GM19463 (cell line): ENCODE results near the gene CLSTN1.
A peak's percentile ranks its signal among the peaks of the same experiment; 100 is the strongest.

Source experiments
- ATAC-seq: cut with Tn5 transposase; IDR thresholded peaks from one replicate; pipeline ENCODE4 v1.9.1; 2021; ENCODE audit warnings: mild to moderate bottlenecking, moderate library complexity; ENCODE audit not compliant: unreplicated experiment

CLSTN1 gene

DNA sequence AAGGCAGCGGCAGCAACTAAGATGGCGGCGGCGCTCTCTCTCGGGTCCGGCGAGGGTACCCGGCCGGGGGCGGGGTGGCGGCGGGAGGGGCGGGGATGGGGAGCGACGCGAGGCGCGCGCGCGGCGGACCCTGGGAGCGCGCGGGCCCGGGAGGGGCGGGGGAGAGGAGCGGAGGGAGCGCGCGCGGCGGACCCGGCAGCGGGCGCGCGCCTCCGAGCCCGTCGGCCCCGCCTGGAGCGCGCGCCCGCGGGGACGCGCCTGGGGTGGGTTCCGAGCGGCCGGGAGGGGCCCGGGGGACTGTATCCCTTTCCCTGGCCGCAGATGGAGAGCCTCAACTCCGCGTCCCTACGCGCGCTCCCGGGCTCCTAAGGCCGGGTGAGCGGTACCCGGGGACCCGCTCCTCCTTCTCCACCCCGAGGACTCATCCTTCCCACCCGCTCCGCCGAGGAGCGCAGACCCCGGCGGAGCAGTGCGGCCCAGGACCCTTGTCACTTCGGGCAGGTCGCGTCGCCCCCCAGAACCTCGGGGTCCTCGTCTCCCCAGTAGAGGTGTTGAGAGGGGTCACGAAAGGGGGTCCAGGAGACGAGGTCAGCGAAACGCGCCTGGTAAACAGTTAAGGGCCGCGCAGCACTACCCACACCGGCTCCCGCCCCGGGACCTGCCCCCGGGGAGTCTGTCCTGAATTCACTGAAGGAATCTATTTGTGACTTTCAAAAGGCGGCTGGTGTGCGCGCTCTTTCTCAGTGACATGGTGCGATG, at the start of gene CLSTN1:
CLSTN1 (minus strand) TSS at position 23 of the 759 bp plus-strand sequence. CDS start 232 bp downstream, outside the sequence.
- peak; percentile 53 for ATAC-seq

DNA sequence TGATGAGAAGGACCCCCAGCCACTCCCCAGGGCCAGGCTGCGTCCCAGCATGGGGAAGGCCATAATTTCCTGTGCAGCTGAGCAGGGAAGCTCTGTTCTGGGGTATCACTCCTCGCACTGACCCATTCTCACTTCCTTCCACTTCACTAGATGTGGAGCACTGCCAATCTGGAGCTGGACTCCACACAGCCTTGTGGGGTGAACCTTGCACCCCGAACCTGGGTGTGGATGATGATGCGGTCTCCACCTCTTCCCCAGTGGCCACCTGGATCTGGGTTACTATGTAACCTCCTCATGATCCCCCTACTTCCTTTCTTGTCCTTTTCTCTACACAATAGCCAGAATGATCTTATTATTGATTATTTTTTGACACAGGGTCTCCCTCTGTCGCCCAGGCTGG, 49.6 kb upstream of the CLSTN1 start:
- ATAC-seq: no peak

DNA sequence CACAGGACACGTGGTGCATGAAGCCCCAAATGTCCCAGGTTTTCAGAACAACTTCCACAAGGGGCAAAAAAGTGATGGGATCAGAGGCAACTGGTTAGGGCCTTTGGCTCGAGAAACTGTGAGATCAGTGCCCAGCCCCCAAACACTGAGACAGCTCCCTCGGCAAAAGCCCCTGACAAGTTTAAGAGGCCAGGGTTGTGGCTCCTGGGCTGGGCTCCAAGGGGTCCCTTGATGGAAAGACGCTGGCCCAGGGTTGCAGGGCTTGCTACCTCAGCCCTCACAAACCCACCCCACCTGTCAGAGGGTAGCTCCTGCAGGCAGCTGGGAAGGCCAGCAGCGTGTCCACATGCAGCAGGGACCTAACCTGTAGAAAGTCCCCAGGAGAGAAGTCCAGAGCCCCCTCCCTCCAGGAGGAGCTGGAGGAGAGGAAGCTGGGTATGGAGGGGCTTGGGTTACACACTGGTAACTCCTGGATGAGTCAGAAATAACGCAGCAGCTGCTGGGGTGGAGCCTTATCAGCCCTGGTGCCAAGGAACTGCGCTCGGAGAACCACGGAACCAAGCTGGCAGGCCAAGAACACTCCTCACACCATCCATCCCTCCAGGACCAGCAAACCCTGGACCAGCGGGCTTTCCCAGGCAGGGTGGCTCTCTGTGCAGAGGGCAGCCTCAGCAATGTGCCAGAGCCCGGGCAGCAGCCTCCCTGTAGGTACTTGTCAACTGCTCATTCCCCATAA, 48.8 kb upstream of the CLSTN1 start:
- ATAC-seq: no peak

DNA sequence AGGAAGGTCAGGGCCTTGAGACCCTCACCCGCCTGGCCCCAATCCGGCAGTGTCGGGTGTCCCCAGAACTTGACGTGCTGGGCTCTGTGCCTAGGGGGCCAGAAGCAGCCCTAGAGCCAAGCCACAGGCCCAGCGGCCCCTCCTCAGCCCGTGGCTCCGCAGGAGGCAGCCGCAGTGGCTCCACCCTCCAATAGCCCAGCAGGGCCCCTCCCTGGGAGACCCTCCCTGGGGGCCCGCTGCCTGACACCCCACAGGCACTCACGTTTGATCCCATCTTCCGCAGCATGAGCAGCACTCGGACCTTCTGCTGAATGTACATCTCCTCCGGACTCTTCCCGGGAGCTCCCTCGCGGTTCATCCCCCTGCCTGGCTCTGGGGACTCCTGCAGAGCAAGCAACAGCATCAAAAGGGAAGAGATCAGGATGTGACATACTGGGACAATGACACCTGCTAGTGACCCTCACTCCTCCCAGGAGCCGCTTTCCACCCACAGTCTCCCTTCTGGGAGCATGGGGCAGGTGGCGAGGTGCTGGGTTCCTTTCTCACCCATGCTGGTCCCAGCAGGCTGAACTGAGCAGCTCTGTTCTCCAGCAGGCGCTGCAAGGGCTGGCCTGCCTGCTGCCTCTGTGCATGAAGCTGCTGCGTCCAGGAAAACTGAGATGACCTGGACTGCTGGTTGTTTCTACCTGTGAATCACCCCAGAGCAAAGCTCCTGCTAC, 48.1 kb upstream of the CLSTN1 start:
- no peak for ATAC-seq

DNA sequence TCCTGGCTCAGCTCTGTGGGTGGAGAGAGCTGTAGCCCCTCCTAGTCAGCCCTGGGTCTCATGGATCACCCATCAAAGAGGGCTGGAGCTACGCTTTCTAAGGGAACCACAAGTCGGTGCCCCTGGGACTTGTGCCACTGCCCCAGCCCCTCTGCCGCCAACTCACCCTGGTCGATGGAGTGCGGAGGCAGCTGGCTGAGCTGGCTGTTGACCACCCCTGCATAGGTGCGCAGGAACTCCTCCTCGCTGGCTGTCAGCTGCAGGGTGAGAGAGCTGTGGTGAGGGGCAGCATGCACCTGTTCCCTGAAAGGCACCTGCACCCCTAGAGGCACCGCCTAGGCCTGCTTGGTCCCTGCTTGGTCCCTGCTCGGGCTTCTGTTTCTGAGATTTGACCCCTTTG, 47.3 kb upstream of the CLSTN1 start:
- ATAC-seq: no peak

DNA sequence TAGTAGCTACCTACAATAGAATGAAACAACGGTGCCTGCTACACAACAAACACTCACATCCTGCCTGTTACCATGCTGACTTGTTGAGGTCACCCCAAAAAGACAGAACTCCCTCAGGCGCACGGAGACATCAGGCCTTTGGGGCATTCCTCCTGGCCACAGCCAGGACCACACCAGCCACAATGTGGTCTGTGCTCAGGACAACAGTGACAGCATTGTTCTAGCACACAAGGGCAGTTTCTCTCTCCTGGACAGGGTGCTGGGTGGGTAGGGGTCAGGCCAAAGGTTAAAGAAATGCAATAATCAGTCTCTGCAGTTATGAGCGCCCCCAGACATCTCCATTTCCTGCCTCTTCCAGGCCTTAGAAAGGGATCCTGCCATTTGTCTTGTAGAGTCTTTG, 46.8 kb upstream of the CLSTN1 start:
- ATAC-seq: no peak

DNA sequence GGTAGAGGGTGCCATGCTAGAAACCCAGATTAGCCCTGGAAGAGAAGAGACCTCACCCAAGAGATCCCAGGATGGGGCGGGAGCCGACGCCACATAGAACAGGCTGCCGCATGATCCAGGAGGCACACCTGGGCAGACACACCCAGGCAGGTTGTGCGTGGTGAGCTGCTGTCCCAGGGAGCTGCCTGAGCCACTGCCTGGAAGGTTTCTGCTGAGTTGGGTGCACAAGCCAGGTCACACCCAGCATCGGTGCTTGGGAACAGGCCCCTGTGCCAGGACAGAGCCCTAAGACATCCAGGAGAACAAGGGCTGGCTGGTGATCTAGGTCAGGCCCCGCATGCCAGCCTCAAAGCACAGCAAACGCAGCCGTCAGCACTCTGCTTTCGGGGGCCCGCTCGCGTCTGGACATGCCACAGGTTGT, 46.1 kb upstream of the CLSTN1 start:
- no peak for ATAC-seq

DNA sequence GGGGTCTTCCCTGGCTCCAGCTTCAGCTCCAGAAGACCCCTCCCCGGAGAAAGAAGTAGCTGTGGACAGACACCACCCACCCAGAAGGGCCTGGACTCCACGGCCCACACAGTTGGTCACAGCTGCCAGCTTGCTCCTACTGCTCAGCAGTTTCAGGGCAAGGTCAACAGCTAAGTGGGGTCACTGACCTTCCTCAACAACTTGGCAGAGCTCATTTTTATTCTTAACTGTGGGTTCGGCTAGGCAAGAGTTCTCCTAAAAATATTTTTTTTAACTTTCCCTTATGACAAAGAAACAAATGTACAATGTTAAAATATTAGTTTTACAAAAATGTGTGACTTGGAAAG, 44.5 kb upstream of the CLSTN1 start:
- no peak for ATAC-seq

DNA sequence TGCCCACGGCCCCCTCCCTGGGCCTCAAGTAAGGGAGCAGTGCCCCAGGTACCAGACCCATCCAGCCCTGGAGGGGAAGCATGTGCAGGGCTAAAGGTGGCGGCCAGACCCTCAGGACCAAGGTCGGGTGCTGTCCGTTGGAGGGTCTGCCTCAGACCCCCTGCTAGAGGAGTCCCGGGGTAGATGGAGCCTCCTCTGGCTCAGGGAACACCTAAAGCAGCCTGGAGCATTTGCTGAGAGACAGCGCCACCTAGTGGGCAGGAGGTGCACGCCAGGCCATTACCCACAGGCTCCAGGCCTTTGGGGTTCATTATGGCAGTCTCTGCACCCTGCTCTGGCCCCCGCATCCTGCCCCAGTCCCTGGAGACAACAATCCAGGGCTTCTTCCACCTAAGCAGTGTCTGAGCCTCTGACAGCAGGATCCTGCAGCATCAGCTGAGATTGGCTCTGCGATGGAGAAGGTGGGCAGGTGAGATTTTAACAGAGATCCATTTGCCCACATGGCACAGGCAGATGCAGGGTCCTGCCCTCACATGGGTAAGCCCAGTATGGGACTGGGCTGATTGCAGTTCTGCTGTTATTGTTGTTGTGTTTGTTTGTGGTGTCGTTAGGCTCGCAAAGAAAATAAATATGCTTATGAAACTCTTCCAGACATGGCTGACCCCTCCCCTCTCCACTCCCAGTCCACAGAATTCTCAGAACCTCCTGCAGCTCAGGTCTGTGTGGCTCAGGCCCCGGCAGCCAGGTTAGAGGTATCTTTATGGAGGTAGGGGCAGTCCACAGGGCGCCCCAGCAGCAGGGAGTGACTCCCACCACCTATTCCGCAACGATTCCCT, 43.9 kb upstream of the CLSTN1 start:
- ATAC-seq: no peak

DNA sequence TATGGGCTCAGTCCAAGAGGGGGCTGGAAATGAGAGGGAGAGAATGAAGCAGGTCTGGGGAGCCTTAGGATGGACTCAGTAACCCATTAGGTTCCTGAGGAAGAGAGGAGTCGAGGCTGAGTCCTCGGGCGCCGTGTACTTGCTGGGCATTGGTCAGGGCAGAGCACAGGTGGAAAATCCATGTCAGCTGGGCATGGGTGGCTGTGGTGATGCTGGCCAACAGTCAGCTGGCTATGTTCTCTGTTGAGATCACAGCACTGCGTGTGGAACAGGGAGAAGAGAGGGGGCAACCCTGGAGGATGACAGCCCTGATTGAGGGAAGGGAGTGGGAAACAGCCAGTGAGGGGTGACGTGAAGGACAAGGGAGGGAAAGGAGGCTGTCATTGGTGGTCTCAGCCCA, 43.1 kb upstream of the CLSTN1 start:
- no peak for ATAC-seq

DNA sequence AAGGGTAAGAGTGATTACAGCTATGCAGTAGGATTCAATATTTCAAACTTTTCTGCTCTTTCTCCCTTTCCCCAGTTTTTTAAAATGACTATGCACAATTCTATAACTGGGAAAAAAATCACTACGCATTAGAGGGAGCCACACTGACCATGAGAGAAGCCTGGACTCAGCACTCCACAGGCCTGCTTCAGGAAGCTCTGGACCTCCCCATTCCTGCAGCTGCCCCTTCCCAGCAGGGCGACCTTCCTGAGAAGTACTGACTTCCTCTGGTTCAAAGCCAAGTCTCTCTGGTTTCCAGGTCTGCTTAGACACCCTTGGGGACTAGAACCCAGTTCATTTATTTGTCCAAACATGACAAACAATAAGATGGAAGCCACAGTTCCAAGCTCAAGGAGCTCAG, 42.0 kb upstream of the CLSTN1 start:
- ATAC-seq: no peak

DNA sequence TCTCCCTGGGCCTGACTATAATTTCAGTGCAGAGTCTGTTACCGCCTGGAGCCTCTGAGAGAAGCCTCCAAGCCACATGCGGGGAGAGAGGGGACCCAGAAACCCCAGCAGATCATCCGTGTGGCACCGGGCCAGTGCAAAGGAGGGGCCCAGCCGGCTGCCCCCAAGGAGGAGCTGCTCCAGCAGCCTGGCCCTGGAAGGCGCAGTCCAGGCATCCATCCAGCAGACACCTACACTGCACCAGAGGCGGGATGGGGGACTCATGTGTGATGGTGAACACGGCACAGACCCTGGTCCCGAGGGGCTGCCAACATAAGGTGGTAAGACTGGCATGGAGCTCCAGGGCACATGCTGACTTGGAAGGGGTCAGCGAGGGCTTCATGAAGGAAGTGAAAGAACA, 39.6 kb upstream of the CLSTN1 start:
- no peak for ATAC-seq

DNA sequence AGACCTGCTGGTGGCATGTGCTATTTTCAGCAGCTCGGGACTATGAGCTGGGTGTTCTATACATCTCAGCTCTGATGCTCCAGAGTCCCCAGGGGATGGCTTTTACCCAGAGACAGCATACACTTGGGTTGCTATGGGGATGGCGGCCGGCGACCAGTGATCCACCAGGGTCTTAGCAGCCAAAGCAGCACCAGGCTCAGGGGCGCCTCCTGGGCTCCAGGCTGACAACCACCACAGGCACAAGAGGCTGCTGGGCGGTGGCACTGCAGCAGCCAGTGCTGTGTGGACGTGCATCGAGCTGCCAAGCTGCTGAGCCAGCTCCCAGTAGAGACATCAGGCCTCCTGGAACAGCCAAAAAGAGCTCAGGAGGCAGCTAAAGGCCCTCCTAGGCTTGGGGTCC, 37.6 kb upstream of the CLSTN1 start:
- no peak for ATAC-seq

DNA sequence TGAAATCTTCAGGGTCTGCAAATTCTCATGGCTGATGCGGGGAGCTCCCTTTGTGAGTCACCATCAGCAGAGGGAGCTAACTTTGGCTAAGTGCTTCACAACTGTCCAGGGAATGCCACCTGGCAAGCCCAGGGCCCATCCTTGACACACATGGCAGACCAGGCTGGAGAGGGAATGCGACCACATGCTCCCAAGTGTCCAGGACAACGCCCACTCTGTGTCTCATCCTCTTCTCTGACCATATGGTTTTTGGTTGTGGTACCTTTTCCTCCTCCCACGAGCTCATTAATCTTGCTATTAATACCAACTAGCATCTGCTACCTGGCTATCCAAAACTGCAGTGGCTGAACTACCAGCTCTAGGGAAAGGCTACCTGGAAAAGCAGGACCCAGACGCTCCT, 37.1 kb upstream of the CLSTN1 start:
- no peak for ATAC-seq

DNA sequence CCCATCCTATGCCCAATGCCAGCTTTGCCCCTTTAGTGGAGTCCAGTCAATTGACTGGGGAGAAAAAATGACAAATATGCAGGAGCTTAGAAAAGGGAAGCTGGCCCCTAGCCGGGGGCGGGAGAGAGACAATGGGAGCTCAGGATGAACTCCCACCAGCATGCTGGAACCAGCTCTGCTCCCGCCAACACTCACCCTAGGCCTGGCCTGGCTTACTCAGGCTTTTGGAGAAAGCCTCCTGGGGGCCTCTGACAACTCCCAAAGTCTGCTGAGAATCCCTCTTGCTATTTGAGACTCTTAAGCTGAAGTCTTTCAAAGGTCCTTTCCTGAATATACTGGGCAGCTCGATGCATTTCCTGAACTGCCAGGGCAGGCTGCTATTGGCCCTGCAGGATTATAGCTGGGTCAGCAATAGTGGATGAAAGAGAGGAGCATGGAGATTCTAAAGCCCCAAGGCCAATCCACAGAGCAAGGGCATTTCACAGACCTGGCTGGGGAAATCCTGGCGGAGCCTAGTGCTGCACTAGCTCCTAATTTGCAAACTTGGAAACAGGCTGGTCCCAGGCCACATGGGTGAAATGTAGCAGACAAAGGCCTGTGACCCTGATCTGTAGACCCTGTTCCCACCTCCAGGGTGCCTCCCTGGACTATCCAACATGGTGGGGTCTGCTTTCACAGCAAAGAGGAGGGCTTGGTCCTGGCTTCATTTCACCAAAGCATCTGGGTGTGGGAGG, 35.7 kb upstream of the CLSTN1 start:
- ATAC-seq: no peak

DNA sequence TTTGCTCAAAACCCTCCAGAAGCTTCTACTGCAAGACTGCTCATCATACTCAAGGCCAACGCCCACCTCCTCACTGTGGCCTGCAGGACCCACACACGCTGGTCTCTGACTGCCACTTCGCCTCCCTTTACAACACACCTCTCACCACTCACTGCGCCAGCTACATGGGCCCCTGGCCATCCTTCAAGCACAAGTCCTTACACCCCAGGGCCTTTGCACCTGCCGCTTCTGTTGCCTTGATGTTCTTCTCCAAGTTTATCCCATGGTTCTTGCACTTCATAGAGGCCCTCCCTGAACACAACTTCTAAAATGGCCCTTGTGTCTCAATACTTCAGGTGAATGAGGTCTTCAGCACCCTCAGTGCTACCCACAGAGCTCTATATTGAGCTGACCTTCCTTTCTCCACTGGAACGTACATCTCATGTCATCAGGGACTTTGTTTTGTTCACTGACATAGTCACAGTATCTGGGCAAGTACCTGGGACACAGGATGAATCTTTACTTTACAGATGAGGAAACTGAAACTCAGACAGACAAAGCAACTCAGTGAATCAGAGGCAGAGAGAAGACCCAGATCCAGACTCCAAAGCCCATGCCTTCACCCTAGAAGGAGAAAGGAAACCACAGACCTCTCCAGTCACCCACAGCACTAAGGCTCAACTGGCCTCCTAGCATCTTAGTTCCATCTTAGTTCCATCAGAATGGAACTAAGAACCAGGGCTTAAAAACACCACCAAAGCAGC, 34.7 kb upstream of the CLSTN1 start:
- ATAC-seq: no peak

DNA sequence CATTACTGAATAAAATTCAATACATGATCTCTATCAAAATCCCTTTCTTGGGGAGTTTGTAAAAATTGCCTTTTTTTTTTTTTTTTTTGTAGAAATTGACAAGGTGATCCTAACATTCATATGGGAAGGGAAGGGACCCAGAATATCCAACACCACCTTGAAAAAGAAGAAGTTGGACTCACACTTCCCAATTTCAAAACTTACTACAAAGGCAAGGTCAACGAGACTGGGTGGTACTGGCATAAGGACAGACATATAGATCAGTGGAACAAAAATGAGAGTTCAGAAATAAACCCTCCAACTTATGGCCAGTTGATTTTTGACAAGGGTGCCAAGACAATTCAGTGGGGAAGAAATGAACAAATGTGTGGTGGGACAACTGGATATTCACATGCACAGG, 31.4 kb upstream of the CLSTN1 start:
- no peak for ATAC-seq

DNA sequence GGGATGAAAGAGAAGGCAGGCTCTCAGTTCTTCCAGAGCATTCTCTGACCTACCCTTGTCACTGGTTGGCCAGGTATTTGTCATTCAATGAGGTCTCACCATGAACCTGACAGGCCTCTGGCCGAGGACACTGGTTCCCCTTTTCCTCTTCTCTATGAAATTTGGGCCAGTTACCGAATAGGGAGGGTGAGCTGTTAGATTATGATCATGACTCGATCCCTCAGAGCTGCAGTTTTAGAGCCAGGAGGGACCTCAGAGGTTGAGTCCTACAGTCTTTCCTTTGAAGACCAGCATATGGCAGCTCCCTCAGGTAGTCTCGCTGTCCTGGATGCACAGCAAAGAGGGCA, 29.5 kb upstream of the CLSTN1 start:
- ATAC-seq: no peak

DNA sequence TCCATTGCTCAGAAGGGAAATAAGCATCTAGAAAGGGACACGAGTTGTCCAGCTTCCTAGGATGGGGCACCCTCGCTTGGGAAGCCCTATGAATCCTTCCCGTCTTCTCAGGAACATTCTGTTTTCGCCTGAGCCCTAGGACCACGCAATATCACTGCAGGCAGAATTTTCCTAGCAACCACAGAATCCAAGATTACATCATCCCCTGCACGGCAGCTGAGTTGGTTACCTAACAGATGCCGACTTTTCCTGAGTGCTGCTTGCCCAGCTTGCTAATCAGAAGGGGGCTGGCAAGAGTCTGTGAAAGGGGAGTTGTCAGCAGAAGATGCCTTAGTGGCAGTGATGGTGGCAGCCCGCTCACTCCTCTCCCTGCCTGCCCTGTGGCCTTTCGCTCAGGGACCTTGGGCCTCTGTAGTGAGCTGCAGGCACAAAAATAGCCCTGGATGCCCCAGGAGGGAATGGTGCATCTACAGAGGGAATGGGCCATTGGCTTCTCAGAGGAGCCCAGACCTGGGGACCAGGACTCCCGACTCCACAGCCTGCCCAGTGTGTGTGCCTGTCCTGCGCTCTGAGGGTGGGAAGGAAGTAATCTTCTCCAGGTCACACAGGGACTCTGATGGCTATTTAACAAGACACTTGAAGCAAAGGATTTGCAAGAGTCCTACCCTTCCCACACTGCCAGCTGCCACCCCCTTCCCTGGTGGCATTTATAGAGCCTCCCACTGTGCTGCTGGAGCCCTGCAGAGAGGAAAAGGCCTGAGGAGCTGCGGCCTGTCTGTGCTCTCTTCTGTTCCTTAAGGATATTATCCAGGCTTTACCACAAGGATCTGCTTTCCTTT, 28.9 kb upstream of the CLSTN1 start:
- ATAC-seq: no peak
